GF-D8 (cell line): Measurements from ENCODE around the gene CDKN2AIP.

ENCODE experiments used
- DNase-seq: peaks from one replicate; lab custom pipeline; 2025; lab: John Stamatoyannopoulos, UW

The CDKN2AIP gene, protein sequence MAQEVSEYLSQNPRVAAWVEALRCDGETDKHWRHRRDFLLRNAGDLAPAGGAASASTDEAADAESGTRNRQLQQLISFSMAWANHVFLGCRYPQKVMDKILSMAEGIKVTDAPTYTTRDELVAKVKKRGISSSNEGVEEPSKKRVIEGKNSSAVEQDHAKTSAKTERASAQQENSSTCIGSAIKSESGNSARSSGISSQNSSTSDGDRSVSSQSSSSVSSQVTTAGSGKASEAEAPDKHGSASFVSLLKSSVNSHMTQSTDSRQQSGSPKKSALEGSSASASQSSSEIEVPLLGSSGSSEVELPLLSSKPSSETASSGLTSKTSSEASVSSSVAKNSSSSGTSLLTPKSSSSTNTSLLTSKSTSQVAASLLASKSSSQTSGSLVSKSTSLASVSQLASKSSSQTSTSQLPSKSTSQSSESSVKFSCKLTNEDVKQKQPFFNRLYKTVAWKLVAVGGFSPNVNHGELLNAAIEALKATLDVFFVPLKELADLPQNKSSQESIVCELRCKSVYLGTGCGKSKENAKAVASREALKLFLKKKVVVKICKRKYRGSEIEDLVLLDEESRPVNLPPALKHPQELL

DNA sequence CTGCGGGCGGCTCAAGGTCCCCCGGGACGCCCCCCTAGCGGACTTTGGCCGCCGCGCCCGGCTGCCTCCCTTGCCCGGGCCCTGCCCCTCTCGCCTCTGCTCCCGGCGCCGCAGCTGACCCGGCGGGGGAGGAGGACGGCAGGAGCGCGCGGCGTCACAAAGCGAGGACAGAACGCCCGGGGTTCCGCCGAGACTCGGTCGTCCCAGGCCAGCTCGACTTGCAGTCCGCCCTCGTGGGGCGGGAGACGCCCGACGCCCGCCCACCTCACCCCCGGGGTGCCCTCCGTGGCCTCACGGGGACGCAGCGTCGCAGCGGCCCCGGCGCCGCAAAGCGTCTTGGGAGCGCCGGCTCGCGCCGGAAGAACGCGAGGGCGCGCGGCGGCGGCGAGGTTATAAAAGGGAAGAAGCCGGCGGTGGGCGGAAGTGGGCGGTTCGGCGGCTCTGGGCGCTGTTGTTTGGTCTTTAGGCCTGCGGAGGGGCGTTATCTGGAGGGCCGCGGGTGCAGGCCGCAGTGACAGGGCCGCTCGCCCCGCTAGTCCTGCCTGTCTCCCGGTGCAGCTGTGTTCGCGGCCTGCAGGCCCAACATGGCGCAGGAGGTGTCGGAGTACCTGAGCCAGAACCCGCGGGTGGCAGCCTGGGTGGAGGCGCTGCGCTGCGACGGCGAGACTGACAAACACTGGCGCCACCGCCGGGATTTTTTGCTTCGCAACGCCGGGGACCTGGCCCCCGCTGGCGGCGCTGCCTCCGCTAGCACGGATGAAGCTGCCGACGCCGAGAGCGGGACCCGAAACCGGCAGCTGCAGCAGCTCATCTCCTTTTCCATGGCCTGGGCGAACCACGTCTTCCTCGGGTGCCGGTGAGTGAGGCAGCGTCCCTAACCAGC, at the start of gene CDKN2AIP:
TSS of gene CDKN2AIP (plus strand) at position 423 of the 883 bp plus-strand sequence. CDS start at position 585, 162 bp downstream.
- DNase-seq = peak; percentile 79

DNA sequence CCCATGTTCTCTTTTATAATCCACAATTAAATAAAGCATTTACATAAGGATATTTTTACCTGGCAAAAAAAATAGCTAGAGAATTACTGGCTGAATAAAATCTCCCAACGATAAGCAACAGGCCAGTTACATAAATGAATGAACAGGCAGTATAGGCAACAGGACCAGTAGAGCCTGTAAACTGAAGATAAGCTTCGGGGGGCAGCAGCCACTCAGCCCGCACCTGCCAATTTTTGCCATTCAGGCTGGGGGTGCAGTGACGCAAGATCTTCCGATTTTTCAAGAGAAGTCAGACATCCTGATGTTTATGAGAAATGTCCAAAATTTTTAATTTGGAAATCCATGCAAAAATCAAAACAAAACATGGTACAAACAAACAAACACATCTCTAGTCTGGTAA, 49.0 kb upstream of the CDKN2AIP start:
- DNase-seq = no peak

DNA sequence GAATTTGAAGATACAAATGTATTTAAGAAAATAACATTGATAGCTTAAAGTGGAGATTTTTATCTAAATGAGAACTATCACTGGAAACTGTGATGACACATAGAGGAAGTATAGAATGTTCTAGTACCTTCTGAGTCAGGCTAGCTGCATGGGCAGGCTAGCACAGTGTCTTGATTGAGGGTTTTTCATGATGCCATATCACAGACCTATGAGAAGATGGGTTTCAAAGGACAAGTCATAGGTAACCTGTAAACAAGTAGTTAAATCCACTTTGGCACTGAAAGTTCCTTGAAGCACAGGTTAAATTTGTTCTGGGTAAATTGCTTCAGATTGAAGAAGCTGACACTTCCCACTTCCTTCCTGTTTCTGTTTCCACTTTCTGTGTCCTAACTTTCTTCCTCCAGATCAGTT, 48.2 kb upstream of the CDKN2AIP start:
- peak; percentile 76 for DNase-seq

DNA sequence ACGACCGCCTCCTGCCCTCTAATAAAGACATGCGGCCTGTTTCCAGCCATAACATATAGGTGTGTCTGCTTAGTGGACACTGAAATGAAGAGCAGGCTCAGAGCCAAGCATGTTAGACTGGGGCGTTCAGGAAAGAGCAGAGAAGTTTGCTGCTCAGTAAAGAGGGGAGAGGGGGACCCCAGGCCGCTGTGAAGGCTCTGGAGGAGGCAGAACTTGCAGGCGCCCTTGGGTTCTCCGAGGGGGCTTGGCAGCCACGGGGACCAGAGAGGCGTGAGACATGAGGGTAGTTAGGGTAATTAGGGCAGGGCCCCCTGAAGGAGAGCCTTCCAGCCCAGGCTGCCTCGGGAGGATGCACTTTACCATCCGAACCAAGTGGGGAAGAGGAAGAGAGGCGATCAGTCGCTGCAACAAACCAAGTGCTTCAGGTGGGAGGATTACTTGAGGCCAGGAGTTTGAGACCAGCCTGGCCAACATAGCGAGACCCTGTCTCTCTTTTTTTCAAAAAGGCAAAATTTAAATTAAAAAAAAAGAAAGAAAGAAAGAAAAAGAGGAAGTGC, 46.6 kb upstream of the CDKN2AIP start:
- no peak for DNase-seq

DNA sequence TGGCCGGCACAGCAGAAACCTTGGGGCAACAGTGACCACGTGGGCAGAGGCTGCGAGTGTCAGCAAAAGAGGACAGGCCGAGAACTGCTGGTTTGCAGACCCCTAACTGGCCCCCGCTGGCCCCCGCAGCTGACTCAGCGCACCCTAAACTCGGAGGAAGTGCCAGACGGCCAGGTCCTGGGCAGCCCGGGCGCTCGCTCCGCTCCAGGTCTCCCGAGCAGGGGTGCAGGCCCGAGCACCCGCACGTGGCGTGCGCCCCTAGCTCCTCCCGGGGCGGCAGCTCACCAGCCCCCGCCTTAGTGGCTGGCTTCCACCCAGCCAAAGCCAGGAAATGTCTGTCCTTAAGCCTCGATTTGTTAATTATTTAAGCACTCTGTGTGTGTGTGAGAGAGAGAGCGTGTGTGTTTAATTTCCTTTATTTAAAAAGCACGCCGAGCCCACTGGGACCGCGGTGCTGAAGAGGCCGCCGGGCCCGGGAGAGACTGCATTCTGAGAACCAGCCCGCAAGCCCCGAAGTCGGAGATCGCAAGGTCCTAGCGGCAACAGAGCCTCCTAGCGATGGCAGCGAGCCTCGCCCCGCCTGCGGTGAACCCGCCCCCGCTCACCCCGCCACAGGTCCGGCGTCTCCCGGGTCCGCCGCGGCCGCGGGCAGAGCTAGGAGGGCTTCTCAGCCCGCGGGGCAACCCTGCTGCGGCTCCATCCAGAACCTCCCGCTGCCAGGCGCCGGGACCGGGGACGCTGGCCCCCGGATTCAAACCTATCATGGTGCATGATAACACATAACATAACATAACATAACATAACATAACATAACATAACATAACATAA, 45.9 kb upstream of the CDKN2AIP start:
- DNase-seq = peak; percentile 46

DNA sequence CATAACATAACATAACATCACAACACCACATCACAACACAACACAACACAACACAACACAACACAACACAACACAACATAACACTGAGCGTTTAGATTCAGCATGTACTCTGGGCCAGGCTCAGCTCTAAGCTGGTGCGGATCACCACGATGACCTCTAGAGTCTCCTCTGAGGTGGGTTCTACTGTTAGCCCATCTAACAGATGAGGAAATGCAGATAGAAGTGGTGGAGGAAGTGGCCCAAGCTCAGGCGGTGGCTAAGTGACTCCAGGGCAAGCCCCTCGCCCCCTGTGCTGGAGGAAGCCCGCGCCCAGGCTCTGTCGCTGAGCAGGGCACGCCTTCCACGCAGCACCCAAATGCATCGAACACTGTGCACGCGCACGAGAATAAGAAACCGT, 45.3 kb upstream of the CDKN2AIP start:
- DNase-seq = no peak

DNA sequence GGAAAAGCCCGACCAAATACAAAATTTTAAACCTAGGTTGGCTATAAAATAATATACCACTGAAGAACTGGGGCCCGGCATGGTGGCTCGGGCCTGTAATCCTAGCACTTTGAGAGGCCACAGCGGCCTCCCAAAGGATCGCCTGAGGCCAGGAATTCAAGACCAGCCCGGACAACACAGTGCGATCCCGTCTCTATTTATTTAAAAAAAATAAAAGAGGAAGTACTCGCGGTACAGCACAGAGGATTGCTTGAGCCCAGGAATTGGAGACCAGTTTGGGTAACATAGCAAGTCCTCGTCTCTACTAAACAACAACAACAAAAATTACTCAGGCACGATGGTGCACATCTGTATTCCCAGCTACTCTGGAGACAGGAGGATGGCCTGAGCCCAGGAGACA, 44.8 kb upstream of the CDKN2AIP start:
- DNase-seq = no peak

DNA sequence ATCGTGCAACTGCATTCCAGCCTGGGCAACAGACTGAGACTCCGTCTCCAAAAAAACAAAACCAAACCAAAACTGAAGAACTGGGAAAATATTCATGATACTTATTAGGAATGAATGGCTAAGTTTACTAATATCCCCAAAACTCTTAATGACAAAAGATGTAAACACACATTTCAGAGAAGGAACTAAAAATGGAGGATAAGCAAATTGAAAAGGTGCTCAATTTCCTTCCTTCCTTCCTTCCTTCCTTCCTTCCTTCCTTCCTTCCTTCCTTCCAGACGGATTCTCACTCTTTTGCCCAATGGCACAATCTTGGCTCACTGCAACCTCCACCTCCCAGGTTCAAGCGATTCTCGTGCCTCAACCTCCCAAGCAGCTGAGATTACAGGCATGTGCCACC, 44.4 kb upstream of the CDKN2AIP start:
- DNase-seq = no peak

DNA sequence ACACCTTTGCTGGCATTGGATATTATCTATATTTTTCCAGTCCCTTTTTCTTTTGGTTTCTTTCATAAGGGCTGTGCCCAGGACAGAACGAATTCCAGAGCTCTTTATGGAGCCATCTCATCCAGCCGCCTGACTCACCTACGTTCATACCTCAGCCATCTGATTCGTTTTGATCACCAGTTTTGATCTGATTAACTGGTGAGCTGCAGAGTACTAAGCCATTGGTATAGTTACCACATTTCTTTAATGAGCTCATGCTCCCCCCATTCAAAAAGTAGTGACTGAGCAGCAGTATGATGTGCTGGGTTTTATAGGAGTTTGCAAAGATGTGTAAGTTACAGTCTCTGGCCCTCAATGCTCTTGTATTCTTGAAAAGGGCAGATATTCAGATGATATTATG, 43.0 kb upstream of the CDKN2AIP start:
- no peak for DNase-seq

DNA sequence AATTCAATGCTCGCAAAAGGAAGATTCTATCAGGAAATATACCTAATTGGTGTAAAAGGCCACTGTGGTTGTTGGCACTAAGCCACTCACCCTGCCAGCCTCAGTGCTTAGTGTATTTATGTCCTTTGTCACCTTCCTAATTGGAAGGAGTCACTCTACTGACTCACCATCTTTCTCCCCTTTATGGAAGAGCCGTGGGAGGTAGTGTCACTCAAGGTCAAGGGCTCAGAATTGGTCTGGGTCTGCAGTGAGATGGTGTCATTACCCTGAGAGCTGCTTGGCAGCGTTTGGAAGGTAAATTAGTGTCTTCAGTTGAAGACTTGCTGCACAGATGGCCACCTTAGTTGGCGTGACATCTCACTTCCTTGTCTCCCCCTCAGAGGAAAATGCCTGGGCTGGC, 41.7 kb upstream of the CDKN2AIP start:
- DNase-seq = no peak

DNA sequence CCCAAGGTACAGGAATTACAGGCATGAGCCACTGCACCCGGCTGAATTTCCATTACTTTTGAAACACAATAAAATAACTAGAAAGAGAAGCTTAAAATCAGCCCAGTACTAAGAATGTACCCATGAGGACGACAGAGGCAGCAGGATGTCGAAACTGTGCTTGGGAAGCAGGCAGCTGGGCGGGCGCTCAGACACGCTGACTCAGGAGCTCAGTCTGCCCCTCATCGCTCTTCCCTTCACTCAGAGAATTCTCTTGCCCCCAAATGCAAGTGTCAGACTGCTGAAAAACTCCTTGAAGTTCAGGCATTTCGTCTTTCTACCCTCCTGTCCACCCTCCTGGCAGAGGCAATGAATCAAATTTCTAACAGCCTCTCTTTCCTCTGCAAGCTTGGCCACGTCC, 41.0 kb upstream of the CDKN2AIP start:
- DNase-seq = no peak

DNA sequence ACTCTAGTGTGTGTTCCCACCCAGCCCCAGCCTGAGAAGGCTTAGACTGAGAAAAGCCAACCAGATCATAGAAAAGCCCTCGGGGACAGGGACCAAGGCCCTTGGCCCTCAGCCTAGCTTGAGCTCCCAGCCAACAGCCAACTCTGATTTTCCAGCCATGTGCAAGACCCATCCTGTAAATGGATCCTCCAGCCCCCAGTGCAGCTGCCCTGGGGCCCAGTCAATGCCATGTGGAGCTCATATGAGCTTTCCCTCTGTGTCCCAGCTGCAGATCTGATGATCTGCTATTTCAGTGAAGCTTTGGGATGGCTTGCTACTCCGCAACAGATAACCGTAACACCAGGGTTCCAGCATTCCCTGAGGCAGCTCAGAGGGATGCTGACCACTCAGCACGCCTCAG, 40.5 kb upstream of the CDKN2AIP start:
- no peak for DNase-seq

DNA sequence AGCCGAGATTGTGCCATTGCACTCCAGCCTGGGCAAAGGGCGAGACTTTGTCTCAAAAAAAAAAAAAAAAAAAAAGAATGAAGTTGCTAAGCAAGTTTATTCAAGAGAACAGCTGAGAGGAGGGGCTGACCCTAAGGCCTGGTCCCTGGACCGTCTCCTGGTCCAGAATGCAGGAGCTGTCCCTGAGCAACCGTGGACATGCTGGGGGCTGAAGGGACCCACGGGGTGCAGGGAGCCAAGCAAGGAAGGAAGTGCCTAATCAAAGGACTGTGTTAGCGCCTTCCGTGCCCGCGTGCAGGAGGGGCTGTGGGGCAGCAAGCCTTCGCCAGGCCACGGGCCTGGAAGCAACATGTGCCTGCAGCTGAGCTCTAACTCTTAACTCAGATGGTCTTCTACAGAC, 39.1 kb upstream of the CDKN2AIP start:
- no peak for DNase-seq

DNA sequence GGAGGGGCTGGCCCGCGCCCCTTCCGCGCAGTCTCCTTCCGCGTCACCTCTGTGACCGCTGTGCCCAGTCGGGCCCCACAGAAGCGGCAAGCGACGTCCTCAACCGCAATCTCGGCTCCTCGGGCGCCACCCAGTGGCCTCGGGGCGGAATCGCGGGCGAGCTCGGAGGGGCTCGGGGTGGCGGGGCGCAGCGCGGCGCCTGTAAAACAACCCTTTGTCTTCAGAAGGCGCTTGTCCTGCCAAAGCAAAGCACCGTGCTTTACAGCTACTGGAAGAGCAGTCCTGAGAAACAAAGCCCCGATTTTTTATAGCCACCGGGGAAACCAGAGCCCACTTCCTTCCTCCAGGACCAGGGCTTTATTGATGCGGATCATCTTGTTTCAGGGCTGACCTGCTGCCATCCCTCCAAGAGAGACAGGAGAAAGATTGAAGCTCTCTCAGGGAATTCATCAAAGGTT, 37.3 kb upstream of the CDKN2AIP start:
- DNase-seq = peak; percentile 61

DNA sequence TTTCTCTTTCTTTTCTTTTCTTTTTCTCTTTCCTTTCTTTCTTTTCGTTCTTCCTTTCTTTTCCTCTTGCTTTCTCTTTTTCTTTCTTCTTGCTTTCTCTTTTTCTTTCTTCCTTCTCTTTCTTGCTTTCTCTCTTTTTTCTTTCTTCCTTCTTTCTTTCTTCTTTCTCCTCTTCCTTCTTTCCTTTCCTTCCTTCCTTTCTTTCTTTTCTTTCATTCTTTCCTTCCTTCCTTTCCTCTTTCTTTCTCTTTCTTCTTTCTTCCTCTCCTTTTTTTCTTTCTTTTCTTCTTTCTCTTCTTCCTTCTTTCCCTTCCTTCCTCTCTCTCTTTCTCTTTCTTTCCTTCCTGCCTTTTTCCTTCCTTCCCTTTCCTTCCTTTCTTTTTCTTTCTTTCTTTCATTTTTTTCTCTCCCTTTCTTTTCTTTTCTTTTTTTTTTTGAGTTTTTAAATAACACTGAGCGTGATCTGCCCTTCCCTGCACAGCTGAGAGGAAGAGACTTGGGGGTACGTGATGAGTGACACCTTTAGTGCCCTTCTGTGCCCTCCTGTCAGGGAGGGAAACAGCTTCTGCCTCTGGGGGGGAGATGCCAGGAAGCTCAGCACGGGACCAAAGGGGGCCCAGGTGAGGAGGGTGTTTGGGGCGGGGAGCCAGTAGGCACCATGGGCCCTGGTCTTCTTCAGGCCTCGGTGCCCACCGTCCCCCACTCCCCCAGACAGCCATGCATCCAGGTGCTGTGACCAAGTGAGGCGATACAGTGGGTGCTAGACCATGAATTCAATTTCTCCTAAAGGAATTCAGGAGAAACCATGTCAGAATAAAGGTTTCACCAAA, 36.6 kb upstream of the CDKN2AIP start:
- no peak for DNase-seq

DNA sequence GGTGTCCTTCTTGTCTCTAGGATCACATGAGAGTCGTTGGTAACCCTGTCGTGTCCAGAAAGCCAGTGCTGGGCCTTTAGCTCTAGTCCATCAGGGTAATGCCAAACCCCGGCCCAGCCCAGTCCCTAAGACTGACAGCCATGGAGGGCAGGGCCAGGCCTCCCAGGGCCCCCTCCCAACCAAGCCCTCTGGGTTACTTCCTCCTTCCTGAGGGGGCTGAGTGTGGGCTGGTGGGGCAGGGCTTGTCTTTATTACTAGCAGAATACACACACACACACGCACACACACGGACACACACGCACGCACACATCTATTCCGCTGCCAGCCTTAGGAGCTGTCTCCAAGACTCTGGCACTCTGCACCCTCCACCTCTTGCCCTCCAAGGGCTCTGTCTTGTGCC, 35.6 kb upstream of the CDKN2AIP start:
- no peak for DNase-seq

DNA sequence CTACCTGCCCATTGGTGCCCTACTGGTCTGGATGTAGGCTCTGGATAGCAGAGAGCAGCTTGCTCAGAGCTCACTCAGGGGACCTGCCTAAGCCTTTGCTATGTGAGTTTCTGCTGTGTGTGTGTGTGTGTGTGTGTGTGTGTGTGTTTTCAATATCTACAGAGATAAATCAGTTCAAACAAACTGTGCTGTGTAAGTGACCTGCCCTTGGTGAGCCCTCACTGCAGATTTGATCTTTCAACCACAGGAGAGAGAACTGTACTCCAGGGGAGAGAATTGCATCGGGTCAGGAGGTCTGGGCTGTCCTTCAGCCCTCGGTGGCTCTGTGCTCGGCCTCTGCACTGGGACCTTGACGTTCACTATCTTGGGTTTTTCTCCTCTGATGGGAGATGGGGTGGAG, 35.0 kb upstream of the CDKN2AIP start:
- DNase-seq = no peak

DNA sequence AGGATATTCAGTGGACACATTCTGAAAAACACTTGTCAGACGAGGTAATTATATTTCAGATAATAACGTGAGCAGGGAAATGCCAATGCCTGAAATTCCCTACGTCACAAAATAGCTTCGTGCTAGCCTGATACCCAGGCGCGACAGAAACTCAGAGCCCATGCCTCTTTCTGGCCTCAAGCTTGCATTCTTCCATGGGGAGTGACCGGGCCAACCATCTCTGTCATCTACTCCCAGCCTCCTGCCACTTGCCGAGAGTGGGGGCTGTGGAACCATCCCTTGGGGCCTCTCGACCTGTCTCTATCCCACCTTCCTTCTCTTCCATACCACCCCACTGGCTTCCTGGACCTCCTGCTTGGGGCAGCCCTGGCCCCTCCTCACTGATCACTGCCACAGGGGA, 34.5 kb upstream of the CDKN2AIP start:
- DNase-seq = no peak

DNA sequence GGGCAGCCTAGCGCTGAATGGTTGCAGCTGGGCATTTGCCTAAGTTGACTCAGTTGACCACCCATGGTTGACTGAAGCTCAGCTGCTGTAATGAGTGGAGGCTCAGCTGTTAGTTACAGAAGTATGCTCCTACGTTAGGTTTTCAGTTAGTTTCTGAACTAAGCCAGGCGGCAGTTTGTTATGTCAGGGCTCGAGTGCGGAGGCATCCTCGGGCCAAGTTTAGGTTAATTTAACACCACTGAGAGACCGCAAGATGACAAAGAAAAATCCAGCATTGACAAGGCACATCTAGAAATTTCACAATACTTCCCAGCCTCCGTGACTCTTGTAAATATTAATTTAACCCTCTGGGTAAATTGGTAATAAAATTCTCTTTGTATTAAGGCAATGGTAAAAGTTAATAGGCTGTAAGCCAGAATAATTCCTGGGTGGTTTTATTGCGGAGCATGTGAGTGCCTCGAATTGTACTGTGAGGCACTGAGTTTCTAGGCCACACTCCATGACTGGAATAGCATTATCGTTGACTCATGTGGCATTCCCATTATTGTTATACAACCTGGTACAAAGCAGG, 33.1 kb upstream of the CDKN2AIP start:
- DNase-seq = no peak

DNA sequence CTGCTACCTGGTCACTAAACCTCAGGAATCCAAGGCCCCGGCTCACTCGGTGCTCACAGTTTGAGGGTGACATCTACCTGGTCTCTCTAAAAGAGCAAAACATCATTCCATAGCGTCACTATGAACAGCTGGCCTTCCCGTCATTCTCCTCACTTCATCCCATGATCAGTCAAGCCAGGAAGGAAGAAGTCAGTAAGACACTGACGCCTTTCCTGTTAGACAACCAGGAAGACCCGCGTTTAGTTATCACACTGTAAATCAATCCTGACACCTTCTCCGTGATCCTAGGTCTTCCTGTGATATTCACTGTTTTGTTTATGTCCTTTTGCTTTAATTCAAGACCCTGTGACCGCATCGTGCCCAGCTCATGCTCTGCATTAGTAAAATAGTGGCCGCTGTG, 31.6 kb upstream of the CDKN2AIP start:
- DNase-seq = no peak
